Epithelial cell of esophagus (primary cell): ENCODE results near the gene CST2.
A peak's percentile ranks its signal among the peaks of the same experiment; 100 is the strongest.
"Not testable (repeated sequence)": the region's sequence is repeated elsewhere in the genome, so short reads cannot be mapped to it uniquely, and the experiment has no call there.

Experiments used
- DNase-seq: peaks from one replicate; pipeline ENCODE4 v3.0.0; 2010; ENCODE audit warnings: low read depth
- H3K4me3 ChIP-seq: 2 replicates; pipeline ENCODE4 v1.5.1; 2011; ENCODE audit warnings: mild to moderate bottlenecking, low read length, control low read depth
- CTCF ChIP-seq: IDR thresholded peaks from 2 replicates; pipeline ENCODE4 v1.5.1; 2011; ENCODE audit warnings: low read depth, mild to moderate bottlenecking, low read length, control low read depth, inconsistent platforms; ENCODE audit not compliant: insufficient read depth; ENCODE audit errors: missing control alignments

The CST2 gene

GRCh38 chr20:23869520-23869919 lies 43.0 kb upstream of the CST2 start:
- DNase-seq: no peak
- H3K4me3 ChIP-seq: no peak overlapping the region
- no peak for TF ChIP-seq CTCF

- H3K4me3 ChIP-seq: no peak overlapping the region
- no peak for TF ChIP-seq CTCF
- DNase-seq: no peak
These were observed 41.8 kb upstream of the CST2 start for GRCh38 chr20:23868321-23868720.

- no peak for DNase-seq
- H3K4me3 ChIP-seq: no peak overlapping the region
- TF ChIP-seq CTCF: no peak
These were observed 40.7 kb upstream of the CST2 start for GRCh38 chr20:23867152-23867776.

- not testable (repeated sequence) for DNase-seq, H3K4me3 ChIP-seq
These were observed 34.2 kb upstream of the CST2 start for GRCh38 chr20:23860771-23861170.

- no peak for TF ChIP-seq CTCF
- DNase-seq: no peak
- H3K4me3 ChIP-seq: no peak overlapping the region
These were observed 31.6 kb upstream of the CST2 start for GRCh38 chr20:23857962-23858595.

GRCh38 chr20:23856736-23857135 lies 30.2 kb upstream of the CST2 start:
- no peak for TF ChIP-seq CTCF
- no peak overlapping the region for H3K4me3 ChIP-seq
- DNase-seq: peak; percentile 33

- no peak overlapping the region for H3K4me3 ChIP-seq
- no peak for TF ChIP-seq CTCF
- no peak for DNase-seq
These were observed 29.7 kb upstream of the CST2 start for GRCh38 chr20:23856226-23856625.

GRCh38 chr20:23841693-23842092 lies 15.2 kb upstream of the CST2 start:
- TF ChIP-seq CTCF: no peak
- no peak for DNase-seq
- H3K4me3 ChIP-seq: no peak overlapping the region
